Activated CD8-positive, alpha-beta memory T cell treated with anti-CD3 and anti-CD28 coated beads, Interleukin-2, amount 50 U/mL, for 1 hour (primary cell): Measurements from ENCODE around the gene IGFL1.
"Not testable (repeated sequence)": the region's sequence is repeated elsewhere in the genome, so short reads cannot be mapped to it uniquely, and the experiment has no call there.

Source experiments
- DNase-seq: peaks from one replicate; pipeline ENCODE4 v3.0.0-alpha.2; 2020; ENCODE audit errors: extremely low read depth

The IGFL1 gene

GRCh38 chr19:46229442-46229841 lies at the start of gene IGFL1:
IGFL1 (plus strand) TSS chr19:46229742; CDS start chr19:46229775, 33 bp downstream.
- no peak for DNase-seq

- DNase-seq: no peak
These were observed 48.7 kb upstream of the IGFL1 start for GRCh38 chr19:46180701-46181387.

GRCh38 chr19:46181388-46181779 lies 48.2 kb upstream of the IGFL1 start:
- no peak for DNase-seq

GRCh38 chr19:46182476-46182875 lies 47.1 kb upstream of the IGFL1 start:
- no peak for DNase-seq

GRCh38 chr19:46184775-46185710 lies 44.5 kb upstream of the IGFL1 start:
- not testable (repeated sequence) for DNase-seq

- DNase-seq: no peak
These were observed 43.3 kb upstream of the IGFL1 start for GRCh38 chr19:46186101-46186716.

- no peak for DNase-seq
These were observed 42.8 kb upstream of the IGFL1 start for GRCh38 chr19:46186717-46187101.

GRCh38 chr19:46189971-46190888 lies 39.3 kb upstream of the IGFL1 start:
- DNase-seq: no peak

GRCh38 chr19:46191356-46191755 lies 38.2 kb upstream of the IGFL1 start:
- DNase-seq: no peak

GRCh38 chr19:46191972-46192371 lies 37.6 kb upstream of the IGFL1 start:
- DNase-seq: no peak

GRCh38 chr19:46192626-46192991 lies 36.9 kb upstream of the IGFL1 start:
- DNase-seq: not testable (repeated sequence)

GRCh38 chr19:46192992-46193650 lies 36.4 kb upstream of the IGFL1 start:
- no peak for DNase-seq

GRCh38 chr19:46193678-46194077 lies 35.9 kb upstream of the IGFL1 start:
- no peak for DNase-seq

- no peak for DNase-seq
These were observed 34.4 kb upstream of the IGFL1 start for GRCh38 chr19:46195104-46195503.

GRCh38 chr19:46195919-46196318 lies 33.6 kb upstream of the IGFL1 start:
- DNase-seq: not testable (repeated sequence)

- DNase-seq: no peak
These were observed 33.0 kb upstream of the IGFL1 start for GRCh38 chr19:46196410-46197124.

GRCh38 chr19:46197314-46198070 lies 32.0 kb upstream of the IGFL1 start:
- DNase-seq: no peak

- no peak for DNase-seq
These were observed 30.8 kb upstream of the IGFL1 start for GRCh38 chr19:46198756-46199155.

GRCh38 chr19:46201454-46202310 lies 27.9 kb upstream of the IGFL1 start:
- DNase-seq: no peak
